CD4-positive, alpha-beta memory T cell (primary cell): ENCODE measurements around the gene ARHGEF11. TPM values are rescaled to one million over a fixed set of nuclear protein-coding genes. Genes with fewer than 3 reads are reported as not detected.

Source experiments
- CTCF ChIA-PET: fragments of 350-600 bp; sonication (Branson Sonifier 250); formaldehyde crosslinking; loops from one replicate; lab custom pipeline; 2021; ENCODE audit warnings: inconsistent platforms; ENCODE audit not compliant: partially characterized antibody; lab: Charles Lee
- POLR2A ChIA-PET: fragments of 350-600 bp; sonication (Branson Sonifier 250); formaldehyde crosslinking; loops from one replicate; lab custom pipeline; 2021; ENCODE audit not compliant: partially characterized antibody; lab: Charles Lee
- DNase-seq, 5 donors: peaks; one replicate each; pipeline versions ENCODE4 v3.0.0 to v3.0.0-alpha.2; 2020 to 2022; ENCODE audit warnings: mixed read lengths in 1 of 5
- H3K27ac ChIP-seq: one replicate; pipeline ENCODE4 v1.7.0; 2013; ENCODE audit warnings: low read depth, low read length
- H3K27me3 ChIP-seq: 2 replicates; pipeline ENCODE4 v1.7.0; 2013; ENCODE audit warnings: mild to moderate bottlenecking, low read length, moderate library complexity; ENCODE audit not compliant: insufficient read depth
- H3K36me3 ChIP-seq: 2 replicates; pipeline ENCODE4 v1.7.0; 2013; ENCODE audit warnings: mild to moderate bottlenecking, low read length, moderate library complexity; ENCODE audit not compliant: insufficient read depth
- H3K4me1 ChIP-seq: 2 replicates; pipeline ENCODE4 v1.7.0; 2013; ENCODE audit warnings: mild to moderate bottlenecking, low read length, moderate library complexity; ENCODE audit not compliant: insufficient read depth
- H3K4me3 ChIP-seq, 2 donors: one replicate each; pipeline ENCODE4 v1.7.0; 2013; ENCODE audit warnings: low read length in 2 of 2, mild to moderate bottlenecking in 1 of 2
- H3K9me3 ChIP-seq, 2 donors: one replicate each; pipeline ENCODE4 v1.7.0; 2013; ENCODE audit warnings: low read length in 2 of 2, control low read depth in 1 of 2; ENCODE audit not compliant: control insufficient read depth in 1 of 2
- H3K27ac Mint-ChIP-seq, 7 donors: one replicate each; pipeline ENCODE4 v1.8.0; 2020 to 2021; ENCODE audit warnings: mixed read lengths in 7 of 7, mild to moderate bottlenecking in 6 of 7, inconsistent platforms in 3 of 7, moderate library complexity in 3 of 7
- H3K27me3 Mint-ChIP-seq, 2 donors: one replicate each; pipeline ENCODE4 v1.8.0; 2020 to 2021; ENCODE audit warnings: mixed read lengths in 2 of 2
- H3K36me3 Mint-ChIP-seq, 2 donors: one replicate each; pipeline ENCODE4 v1.8.0; 2020 to 2021; ENCODE audit warnings: mixed read lengths in 2 of 2, inconsistent platforms in 1 of 2, mild to moderate bottlenecking in 1 of 2
- H3K4me1 Mint-ChIP-seq, 4 donors: one replicate each; pipeline ENCODE4 v1.8.0; 2020 to 2021; ENCODE audit warnings: mixed read lengths in 4 of 4, mild to moderate bottlenecking in 1 of 4
- H3K4me3 Mint-ChIP-seq, 8 donors: one replicate each; pipeline ENCODE4 v1.8.0; 2020 to 2021; ENCODE audit warnings: mixed read lengths in 8 of 8, mild to moderate bottlenecking in 7 of 8, moderate library complexity in 6 of 8, inconsistent platforms in 3 of 8
- H3K9me3 Mint-ChIP-seq, 8 donors: one replicate each; pipeline ENCODE4 v1.8.0; 2020 to 2021; ENCODE audit warnings: mixed read lengths in 8 of 8, mild to moderate bottlenecking in 5 of 8, inconsistent platforms in 3 of 8, moderate library complexity in 1 of 8
- intact Hi-C: fragments of 100-400 bp; cut with micrococcal nuclease; formaldehyde crosslinking; loops from one replicate; pipeline ENCODE4 v1.15.1; 2023
- polyA plus RNA-seq, 2 donors: library from polyadenylated mRNA; unstranded; fragments of 300-500 nt; fragmentation: Illumina TruSeq; gene quantifications; one replicate each; pipeline ENCODE4 v1.2.3, GENCODE V29; 2021
- total RNA-seq, 2 experiments: library from RNA; stranded (reverse); gene quantifications; one replicate each; pipeline ENCODE4 v1.2.3, GENCODE V29; 2021

Gene ARHGEF11
- total and polyA plus RNA-seq, 4 experiments from 2014 or later = 7.9 to 24.1 (median 20.9) TPM

- intact Hi-C loops = no loop called here
- POLR2A ChIA-PET = no interaction called here
Observed at GRCh38 chr1:156959925-156960324, 85.6 kb downstream of the ARHGEF11 start.

GRCh38 chr1:156959414-156959813 lies 86.1 kb downstream of the ARHGEF11 start:
- H3K27ac ChIP-seq = no peak overlapping the region
- peak overlapping the region in 3 of 7 donors; percentile 36 to 49 (median 45) for H3K27ac Mint-ChIP-seq
- no peaks in the 10 kb centered on the region for H3K27me3 ChIP-seq
- CTCF ChIA-PET = interaction anchor here (0.8 to 3.9 kb wide), 7 partner anchors 11 to 69 kb away, joined by 3 to 21 read pairs (median 7); no protein-coding TSS in a partner anchor
- no peaks in the 10 kb centered on the region for H3K9me3 ChIP-seq
- H3K4me3 Mint-ChIP-seq = no peak overlapping the region
- peaks cover 22% of the 10 kb centered on the region for H3K36me3 ChIP-seq
- peaks cover 0 to 2% of the 10 kb centered on the region in 2 donors for H3K27me3 Mint-ChIP-seq
- peaks cover 24 to 45% (median 31%) of the 10 kb centered on the region in 4 donors for H3K4me1 Mint-ChIP-seq
- POLR2A ChIA-PET = interaction anchor here (0.5 kb wide), 1 partner anchor 47 kb away, joined by 3 read pairs; no protein-coding TSS in a partner anchor
- no peak for DNase-seq
- peaks cover 34% of the 10 kb centered on the region for H3K4me1 ChIP-seq
- no peak overlapping the region for H3K4me3 ChIP-seq
- H3K9me3 Mint-ChIP-seq = peaks cover 0 to 7% (median 3%) of the 10 kb centered on the region in 8 donors
- peaks cover 24 to 67% of the 10 kb centered on the region in 2 donors for H3K36me3 Mint-ChIP-seq
- intact Hi-C loops = no loop called here

More at GRCh38 chr1:156959925-156960324, 85.6 kb downstream of the ARHGEF11 start:
- Mint-ChIP-seq H3K27ac (peak overlapping the region in 1 of 7 donors; percentile 43), H3K4me3 (no peak overlapping the region), H3K4me1 (peaks cover 25 to 47% (median 33%) of the 10 kb centered on the region in 4 donors), H3K27me3 (peaks cover 0 to 1% of the 10 kb centered on the region in 2 donors), H3K9me3 (peaks cover 0 to 7% (median 3%) of the 10 kb centered on the region in 8 donors), H3K36me3 (peaks cover 19 to 62% of the 10 kb centered on the region in 2 donors)
- Histone ChIP-seq H3K4me1 (peaks cover 37% of the 10 kb centered on the region), H3K9me3 (no peaks in the 10 kb centered on the region), H3K27ac (no peak overlapping the region), H3K36me3 (peaks cover 22% of the 10 kb centered on the region), H3K4me3 (no peak overlapping the region), H3K27me3 (no peaks in the 10 kb centered on the region)
- CTCF ChIA-PET = interaction anchor here (0.8 to 3.9 kb wide), 8 partner anchors 10 to 70 kb away, joined by 3 to 21 read pairs (median 6); no protein-coding TSS in a partner anchor
- no peak for DNase-seq

- no peak overlapping the region for H3K4me3 ChIP-seq
- no peak overlapping the region for H3K27ac ChIP-seq
- no peaks in the 10 kb centered on the region for H3K9me3 ChIP-seq
- Mint-ChIP-seq H3K4me1 (peaks cover 13 to 33% (median 20%) of the 10 kb centered on the region in 4 donors), H3K27me3 (peaks cover 0 to 2% of the 10 kb centered on the region in 2 donors), H3K27ac (peak overlapping the region in 2 of 7 donors; percentile 63 to 73), H3K4me3 (no peak overlapping the region), H3K36me3 (peaks cover 28 to 68% of the 10 kb centered on the region in 2 donors), H3K9me3 (peaks cover 0 to 4% (median 3%) of the 10 kb centered on the region in 8 donors)
- peaks cover 22% of the 10 kb centered on the region for H3K4me1 ChIP-seq
- H3K27me3 ChIP-seq = no peaks in the 10 kb centered on the region
- CTCF ChIA-PET = interaction anchor here (1.3 to 3.9 kb wide), 3 partner anchors 12 to 232 kb away, joined by 3 to 21 read pairs (median 7); no protein-coding TSS in a partner anchor
- intact Hi-C loops = no loop called here
- no peak for DNase-seq
- peaks cover 22% of the 10 kb centered on the region for H3K36me3 ChIP-seq
- POLR2A ChIA-PET = no interaction called here
Observed at GRCh38 chr1:156958247-156958714, 87.3 kb downstream of the ARHGEF11 start.

- Mint-ChIP-seq H3K4me1 (peaks cover 8 to 27% (median 15%) of the 10 kb centered on the region in 4 donors), H3K27ac (no peak overlapping the region), H3K4me3 (no peak overlapping the region), H3K9me3 (peaks cover 0 to 4% (median 1%) of the 10 kb centered on the region in 8 donors), H3K36me3 (peaks cover 30 to 72% of the 10 kb centered on the region in 2 donors), H3K27me3 (peaks cover 0 to 2% of the 10 kb centered on the region in 2 donors)
- Histone ChIP-seq H3K27ac (no peak overlapping the region), H3K4me1 (peaks cover 16% of the 10 kb centered on the region), H3K9me3 (no peaks in the 10 kb centered on the region), H3K4me3 (no peak overlapping the region), H3K27me3 (no peaks in the 10 kb centered on the region), H3K36me3 (peaks cover 22% of the 10 kb centered on the region)
- intact Hi-C loops = no loop called here
- no peak for DNase-seq
- POLR2A ChIA-PET = no interaction called here
- CTCF ChIA-PET = interaction anchor here (1.3 to 1.5 kb wide), 2 partner anchors 9 to 232 kb away, joined by 3 to 4 read pairs; no protein-coding TSS in a partner anchor
Observed at GRCh38 chr1:156957634-156958033, 87.9 kb downstream of the ARHGEF11 start.

- Histone ChIP-seq H3K27ac (no peak overlapping the region), H3K9me3 (no peaks in the 10 kb centered on the region), H3K27me3 (no peaks in the 10 kb centered on the region), H3K36me3 (peaks cover 25% of the 10 kb centered on the region), H3K4me3 (no peak overlapping the region), H3K4me1 (peaks cover 5% of the 10 kb centered on the region)
- Mint-ChIP-seq H3K36me3 (peaks cover 36 to 74% of the 10 kb centered on the region in 2 donors), H3K9me3 (no peaks in the 10 kb centered on the region), H3K4me1 (peaks cover 0 to 15% (median 6%) of the 10 kb centered on the region in 4 donors), H3K27ac (peak overlapping the region in 1 of 7 donors; percentile 17), H3K4me3 (no peak overlapping the region), H3K27me3 (peaks cover 0 to 2% of the 10 kb centered on the region in 2 donors)
- POLR2A ChIA-PET = interaction anchor here (0.9 kb wide), 1 partner anchor 8 kb away, joined by 3 read pairs; no protein-coding TSS in a partner anchor
- DNase-seq = no peak
- CTCF ChIA-PET = interaction anchor here (0.9 to 1.5 kb wide), 2 partner anchors 11 to 200 kb away, joined by 3 to 4 read pairs; no protein-coding TSS in a partner anchor
- intact Hi-C loops = no loop called here
Observed at GRCh38 chr1:156956333-156956732, 89.2 kb downstream of the ARHGEF11 start.

- Histone ChIP-seq H3K27ac (no peak overlapping the region), H3K27me3 (no peaks in the 10 kb centered on the region), H3K36me3 (peaks cover 28% of the 10 kb centered on the region), H3K9me3 (no peaks in the 10 kb centered on the region), H3K4me1 (no peaks in the 10 kb centered on the region), H3K4me3 (no peak overlapping the region)
- H3K4me1 Mint-ChIP-seq = peaks cover 0 to 5% (median 2%) of the 10 kb centered on the region in 4 donors
- H3K27ac Mint-ChIP-seq = no peak overlapping the region
- H3K4me3 Mint-ChIP-seq = no peak overlapping the region
- peaks cover 0 to 1% of the 10 kb centered on the region in 2 donors for H3K27me3 Mint-ChIP-seq
- no peaks in the 10 kb centered on the region for H3K9me3 Mint-ChIP-seq
- ChIA-PET CTCF (interaction anchor here (0.7 kb wide), 1 partner anchor 63 kb away, joined by 3 read pairs; no protein-coding TSS in a partner anchor), POLR2A (no interaction called here)
- intact Hi-C loops = no loop called here
- no peak for DNase-seq
- peaks cover 38 to 77% of the 10 kb centered on the region in 2 donors for H3K36me3 Mint-ChIP-seq
Observed at GRCh38 chr1:156953571-156953970, 92.0 kb downstream of the ARHGEF11 start.

- no peaks in the 10 kb centered on the region for H3K4me1 Mint-ChIP-seq
- no peaks in the 10 kb centered on the region for H3K27me3 ChIP-seq
- H3K9me3 Mint-ChIP-seq = no peaks in the 10 kb centered on the region
- H3K4me3 Mint-ChIP-seq = no peak overlapping the region
- no peak overlapping the region for H3K4me3 ChIP-seq
- no peak overlapping the region for H3K27ac ChIP-seq
- no peaks in the 10 kb centered on the region for H3K4me1 ChIP-seq
- H3K36me3 Mint-ChIP-seq = peaks cover 32 to 69% of the 10 kb centered on the region in 2 donors
- peak overlapping the region in 1 of 7 donors; percentile 36 for H3K27ac Mint-ChIP-seq
- no peak for DNase-seq
- intact Hi-C loops = no loop called here
- peaks cover 46% of the 10 kb centered on the region for H3K36me3 ChIP-seq
- no peaks in the 10 kb centered on the region for H3K9me3 ChIP-seq
- CTCF ChIA-PET = no interaction called here
- POLR2A ChIA-PET = no interaction called here
- H3K27me3 Mint-ChIP-seq = peaks cover 0 to 1% of the 10 kb centered on the region in 2 donors
Observed at GRCh38 chr1:156951371-156951770, 94.2 kb downstream of the ARHGEF11 start.
